NCI-H526 (cell line): ENCODE measurements around the gene SPAG7.

Experiments
- DNase-seq, 2 experiments: peaks; one replicate each; lab custom pipeline; 2025; lab: John Stamatoyannopoulos, UW

The SPAG7 gene

DNA sequence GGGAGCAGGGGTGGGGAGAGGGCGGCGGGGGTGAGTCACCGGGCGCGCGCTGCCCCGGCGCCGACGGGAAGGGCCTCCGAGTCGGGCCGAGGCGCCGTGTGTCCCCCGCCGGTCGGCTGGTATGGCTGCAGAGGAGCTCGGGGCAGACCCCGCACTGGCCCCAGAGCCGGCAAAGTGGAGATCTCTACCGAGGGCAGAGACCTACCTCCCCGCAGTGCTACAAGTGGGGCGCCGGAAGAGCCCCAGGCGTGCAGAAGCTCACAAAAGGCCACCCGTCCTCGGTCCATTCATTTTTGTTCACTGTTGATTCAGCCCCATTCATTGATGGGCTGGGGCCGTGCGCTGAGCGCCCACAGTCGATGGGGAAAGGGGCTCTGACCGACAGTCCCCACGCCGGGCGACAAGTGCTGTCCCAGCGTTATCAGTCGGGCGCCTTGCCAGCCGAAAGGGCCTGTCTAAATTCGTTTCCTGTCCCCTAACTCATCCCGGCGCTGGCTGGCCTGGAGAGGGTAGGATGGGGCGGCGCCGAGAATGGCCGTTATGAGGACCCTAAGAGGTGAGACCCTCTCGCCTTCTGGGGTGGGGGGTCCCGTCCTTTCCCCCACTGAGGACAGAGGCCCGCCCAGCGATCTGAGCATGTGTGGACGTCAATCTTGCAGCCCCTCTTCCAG, 17.4 kb downstream of the SPAG7 start:
- peak in 1 of 2 experiments; percentile 55 for DNase-seq

DNA sequence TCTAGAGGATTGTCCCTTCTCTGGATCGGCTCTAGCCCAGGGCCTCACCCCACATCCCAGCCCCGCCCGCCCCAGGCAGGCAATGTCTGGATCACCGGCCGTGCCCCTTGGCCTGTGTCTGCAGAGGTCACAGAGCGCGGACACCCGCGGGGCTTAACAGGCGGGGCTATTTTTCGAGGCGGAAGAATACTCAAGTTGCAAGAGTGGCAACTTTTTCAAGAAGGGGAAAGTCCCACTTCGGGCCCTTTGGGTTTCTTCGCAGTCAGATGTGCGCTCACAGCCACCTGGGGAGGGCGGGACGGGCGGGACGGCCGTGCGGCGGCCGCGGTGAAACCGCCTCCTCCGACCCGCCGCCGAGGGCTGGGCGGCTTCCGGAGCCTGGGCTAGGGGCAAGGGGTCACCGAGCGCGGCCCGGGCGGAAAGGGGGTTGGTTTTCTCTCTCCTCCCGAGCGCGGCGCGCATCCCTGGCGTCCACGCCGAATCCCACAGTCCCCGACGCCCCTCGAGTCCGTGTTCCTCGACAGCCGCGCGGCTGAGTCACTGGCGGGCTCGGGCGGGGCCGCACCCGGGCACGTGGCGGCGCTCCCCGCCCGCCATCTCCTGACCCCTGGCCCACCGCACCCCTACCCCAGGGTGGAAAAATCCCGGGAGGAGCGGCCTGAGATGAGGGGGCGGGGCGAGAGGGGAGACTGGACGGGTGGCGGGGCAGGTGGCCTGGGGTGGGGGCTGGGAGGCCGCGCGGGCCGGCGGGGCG, 18.1 kb downstream of the SPAG7 start:
- peak in 1 of 2 experiments; percentile 71 for DNase-seq

DNA sequence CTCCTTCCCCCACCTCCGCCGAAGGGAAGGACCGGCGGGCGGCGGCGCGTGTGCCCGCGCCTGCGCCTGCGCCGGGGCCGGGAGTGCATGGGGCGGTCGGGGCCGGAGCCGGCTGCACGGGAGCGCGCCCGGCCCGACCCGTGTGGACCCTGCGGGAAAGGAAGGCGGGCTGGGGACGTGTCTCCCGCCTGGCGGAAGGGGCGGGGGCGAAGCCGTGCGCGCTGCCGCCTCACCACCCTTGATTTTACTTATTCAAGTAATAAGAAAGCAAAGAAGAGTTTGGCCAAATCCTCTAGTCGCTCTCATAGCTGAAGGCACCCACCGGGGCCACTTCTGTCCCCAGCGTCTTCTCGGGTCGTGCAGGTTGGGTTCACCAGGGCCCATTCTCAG, 18.7 kb downstream of the SPAG7 start:
- peak in 1 of 2 experiments; percentile 88 for DNase-seq

DNA sequence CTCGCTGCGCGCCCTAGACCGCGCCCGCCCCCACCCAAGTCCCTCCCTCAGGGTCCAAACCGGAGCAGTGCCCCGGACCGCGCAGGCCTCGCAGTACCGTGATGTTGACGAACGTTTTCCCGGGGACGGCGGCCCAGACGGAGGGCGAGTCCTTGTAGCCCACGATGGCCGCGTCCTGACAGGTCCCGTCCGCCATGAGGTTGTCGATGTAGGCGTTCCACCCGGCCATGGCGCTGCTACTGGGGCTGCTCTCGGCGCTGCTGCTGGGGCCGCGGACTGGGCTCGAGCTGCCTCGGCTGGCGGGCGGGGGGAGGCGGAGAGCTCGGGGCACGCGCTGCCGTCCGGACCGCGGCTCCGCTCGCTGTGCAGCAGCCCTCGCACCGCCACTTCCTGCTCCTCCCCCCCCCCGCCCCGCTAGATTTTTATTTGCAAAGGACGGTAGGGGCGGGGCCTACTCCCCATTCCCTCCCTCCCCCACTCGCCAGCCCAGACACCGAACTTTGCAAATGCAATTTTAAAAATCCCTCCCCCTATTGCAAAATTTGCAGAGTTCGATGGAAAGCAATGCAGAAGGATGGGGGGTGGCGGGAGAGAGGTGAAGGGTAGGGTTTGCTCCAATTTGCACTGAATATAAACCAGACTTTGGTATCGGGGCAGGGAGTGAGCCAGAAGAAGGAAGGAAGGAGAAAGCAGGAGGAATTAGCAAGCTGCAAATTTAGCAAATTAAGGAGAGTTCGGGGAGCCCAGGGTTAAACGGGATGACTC, 19.3 kb downstream of the SPAG7 start, which contains the start of gene PFN1:
TSS of gene PFN1 (minus strand) at position 365 of the 765 bp plus-strand sequence. CDS start at position 229, 136 bp downstream.
- DNase-seq = peak; percentile 48 to 87

DNA sequence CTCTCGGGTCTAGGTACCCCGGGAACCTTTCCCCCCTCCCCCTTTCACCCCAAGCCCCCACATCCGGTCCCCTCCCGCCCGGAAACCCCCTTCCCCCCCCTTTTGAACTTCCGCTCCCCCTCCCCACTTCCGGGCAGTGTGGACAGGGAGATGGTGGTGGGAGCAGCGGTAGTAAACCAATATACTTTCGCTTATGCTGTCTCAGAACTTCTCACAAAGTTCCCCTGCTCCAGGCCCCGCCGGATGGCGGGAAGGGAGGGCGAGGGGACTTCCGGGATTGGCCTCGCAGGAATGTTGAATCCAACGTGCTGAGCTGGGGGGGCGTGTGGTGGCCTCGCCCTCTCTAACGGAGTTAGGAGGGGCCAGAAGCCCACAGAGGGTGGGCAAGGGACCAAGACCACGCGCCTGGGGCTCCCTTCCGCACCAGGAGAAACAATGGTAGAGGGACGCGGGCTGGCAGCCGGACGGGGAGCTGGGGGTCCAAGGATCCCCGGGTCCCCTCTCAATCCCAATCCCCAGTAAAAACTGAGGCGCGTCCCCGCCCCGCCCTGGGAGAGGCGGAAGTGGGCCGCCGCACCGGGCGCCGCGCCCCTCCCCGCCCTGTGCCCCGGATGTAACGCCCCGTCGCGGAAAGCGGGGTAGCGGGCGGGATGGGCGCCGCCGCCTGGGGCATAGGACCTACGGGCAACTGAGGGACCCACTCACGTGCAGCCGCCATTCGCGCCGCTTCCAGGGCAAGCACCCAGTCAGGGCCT, 20.0 kb downstream of the SPAG7 start:
- peak in 1 of 2 experiments; percentile 33 for DNase-seq

DNA sequence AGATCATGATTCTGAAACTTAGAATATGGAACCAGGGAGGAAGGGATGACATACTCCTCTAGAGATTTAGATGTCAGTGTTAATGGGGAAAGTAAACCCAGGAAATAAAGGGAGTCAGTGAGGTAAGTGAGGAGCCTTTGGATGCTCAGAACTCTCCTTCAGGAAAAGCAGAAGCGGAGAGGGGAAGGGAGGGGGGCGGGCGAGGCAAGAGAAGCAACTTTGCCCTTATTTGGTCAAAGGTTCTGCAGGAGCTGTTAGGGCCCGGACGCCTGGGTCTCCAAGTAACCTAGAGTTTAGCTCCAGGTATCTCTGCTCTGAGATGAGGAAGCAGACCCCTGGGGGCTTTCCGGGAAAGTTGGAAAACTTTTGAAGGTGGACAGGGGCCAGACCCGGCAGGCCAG, 20.6 kb downstream of the SPAG7 start:
- no peak for DNase-seq

DNA sequence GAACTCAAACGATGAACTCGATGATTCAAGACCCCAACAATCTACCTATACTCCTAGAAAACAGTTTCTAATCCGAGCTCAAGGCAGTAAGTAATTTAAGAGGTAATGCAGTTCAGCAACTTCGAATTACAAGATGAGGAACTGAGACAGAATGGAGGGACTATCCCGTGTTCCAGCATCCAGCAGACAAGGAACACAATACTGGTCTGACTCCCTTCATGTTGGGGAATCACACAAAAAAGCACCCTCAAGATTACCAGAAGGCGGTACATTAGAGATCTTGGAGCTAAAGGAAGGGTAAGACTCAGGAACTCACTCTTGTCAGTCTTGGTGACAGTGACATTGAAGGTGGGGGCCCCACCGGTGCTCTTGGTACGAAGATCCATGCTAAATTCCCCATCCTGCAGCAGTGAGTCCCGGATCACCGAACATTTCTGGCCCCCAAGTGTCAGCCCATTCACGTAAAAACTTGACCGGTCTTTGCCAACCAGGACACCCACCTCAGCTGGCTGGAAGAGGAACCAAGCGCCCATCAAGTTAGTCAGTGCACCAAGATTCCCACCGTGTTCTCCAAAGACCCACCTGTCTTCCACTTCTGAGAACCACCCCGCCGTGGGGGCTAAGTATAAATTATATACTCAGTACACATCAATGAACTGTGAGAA, 21.2 kb downstream of the SPAG7 start:
- DNase-seq = no peak

DNA sequence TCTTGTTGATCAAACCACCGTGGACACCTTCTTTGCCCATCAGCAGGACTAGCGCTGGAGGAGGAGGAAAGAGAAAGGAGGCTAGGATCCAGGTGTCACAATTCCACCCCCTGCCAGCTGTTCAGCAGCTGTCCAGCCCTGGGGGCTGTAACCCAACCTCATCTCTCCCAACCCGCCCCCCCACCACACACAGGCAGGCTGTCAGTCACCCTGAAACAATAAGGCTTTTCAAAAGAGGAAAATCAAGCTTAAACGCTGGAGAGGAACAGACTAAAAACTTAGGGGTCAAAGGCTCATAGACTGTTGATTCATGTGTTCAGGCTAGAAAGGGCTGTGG, 21.7 kb downstream of the SPAG7 start:
- no peak for DNase-seq

DNA sequence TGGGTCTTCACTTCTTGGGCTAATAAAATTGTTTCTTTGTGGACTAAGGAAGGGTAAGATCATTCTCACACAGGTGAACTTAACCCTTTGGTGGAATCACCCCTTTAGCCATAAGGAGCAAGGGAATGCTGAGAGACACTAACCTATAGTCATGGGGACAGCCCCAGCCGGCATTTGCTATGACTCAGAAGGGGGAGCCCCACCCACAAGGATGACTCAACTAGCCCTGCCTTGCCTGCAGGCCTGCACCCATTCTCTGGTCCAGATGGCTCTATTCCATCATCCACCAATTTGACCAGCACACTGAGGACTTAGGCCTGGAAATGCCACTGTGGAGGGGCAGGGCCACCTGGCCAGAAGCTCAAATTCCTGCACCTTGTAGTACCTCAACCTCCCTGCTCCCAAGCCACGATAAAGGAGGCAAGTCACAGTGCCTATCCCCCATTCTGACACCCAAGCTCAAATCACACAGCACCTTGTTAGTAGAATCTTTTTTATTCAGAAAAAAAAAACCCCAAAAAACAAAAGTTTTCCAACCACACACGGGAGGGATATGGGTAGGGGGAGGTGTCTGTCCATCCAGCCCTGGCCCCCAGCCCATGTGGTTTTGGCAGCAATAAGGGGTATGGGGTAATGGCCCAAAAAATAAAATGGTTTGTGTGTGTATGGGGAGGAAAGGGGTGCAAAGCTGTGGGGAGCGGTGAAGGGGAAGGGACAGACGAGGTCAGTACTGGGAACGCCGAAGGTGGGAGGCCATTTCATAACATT, 22.3 kb downstream of the SPAG7 start:
- DNase-seq = no peak

DNA sequence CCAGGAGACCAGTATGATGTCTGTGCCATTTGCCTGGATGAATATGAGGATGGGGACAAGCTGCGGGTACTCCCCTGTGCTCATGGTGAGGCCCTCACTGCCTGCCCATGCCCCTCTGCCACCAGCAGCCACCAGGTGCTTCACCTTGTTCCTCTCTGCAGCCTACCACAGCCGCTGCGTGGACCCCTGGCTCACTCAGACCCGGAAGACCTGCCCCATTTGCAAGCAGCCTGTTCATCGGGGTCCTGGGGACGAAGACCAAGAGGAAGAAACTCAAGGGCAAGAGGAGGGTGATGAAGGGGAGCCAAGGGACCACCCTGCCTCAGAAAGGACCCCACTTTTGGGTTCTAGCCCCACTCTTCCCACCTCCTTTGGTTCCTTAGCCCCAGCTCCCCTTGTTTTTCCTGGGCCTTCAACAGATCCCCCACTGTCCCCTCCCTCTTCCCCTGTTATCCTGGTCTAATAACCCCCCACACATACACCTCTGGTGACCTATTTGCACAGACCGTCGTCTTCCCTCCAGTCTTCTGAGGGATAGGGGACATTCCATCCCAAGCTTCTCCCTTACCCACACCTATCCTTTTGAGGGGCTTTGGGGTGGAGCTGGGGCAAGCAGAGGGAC, 23.0 kb downstream of the SPAG7 start:
- no peak for DNase-seq

DNA sequence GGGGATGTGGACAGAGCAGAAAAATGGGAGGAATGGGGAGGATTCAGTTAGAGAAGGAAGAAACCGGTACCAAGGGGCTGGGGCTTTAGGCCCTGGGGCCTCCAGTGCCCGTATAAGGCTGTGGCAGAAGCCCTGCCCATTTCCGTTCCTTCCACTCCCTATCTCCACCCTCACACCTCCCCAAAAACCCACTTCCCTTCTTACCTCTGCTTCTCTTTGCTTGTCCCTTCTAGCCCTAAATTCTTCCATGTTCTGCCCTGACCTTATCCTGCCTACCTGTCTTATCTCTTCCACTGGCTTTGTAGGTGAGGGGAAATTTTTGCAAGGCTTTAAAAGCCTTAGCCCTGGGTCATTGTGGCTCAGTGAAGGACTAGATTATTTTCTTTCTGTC, 23.5 kb downstream of the SPAG7 start:
- DNase-seq = no peak

DNA sequence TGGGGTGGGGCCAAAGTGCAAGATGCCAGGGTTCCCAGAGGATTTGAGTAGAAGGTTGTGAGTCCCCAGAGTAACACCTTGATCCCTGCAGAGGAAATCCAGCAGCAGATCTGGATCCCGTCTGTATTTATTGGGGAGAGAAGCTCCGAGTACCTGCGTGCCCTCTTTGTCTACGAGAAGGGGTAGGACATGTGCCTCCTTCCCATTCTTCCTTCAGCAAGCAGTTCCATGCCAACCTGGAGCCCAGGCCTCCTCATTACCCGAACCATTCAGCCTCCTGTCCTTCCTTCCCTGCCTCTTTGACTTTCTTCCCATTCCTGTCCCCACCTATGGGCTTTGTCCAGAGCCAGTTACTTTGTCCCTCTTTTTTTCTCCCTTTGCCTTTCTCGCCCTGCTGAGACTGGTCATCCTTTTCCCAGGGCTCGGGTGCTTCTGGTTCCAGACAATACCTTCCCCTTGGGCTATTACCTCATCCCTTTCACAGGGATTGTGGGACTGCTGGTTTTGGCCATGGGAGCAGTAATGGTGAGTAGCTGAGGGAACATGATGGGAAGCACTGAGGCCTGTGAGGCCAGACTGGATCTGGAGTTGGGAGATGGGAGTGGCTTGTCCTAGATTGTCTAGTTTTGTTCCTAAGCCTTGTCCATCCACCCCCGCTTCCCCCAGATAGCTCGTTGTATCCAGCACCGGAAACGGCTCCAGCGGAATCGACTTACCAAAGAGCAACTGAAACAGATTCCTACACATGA, 24.7 kb downstream of the SPAG7 start:
- no peak for DNase-seq

DNA sequence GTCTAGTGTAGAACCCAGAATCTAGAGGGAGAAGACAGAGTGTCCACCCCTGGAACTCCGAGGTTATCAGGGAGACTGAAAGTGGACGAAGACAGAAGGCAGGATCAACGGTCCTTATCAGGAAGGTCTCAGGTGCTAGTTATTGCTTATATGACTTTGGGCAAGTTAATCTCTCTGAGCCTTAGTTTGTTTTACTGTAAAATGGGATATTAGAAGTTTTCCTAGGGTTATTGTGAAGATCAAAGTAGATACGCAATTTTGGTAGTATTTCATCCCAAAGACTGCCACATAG, 26.4 kb downstream of the SPAG7 start:
- no peak for DNase-seq

DNA sequence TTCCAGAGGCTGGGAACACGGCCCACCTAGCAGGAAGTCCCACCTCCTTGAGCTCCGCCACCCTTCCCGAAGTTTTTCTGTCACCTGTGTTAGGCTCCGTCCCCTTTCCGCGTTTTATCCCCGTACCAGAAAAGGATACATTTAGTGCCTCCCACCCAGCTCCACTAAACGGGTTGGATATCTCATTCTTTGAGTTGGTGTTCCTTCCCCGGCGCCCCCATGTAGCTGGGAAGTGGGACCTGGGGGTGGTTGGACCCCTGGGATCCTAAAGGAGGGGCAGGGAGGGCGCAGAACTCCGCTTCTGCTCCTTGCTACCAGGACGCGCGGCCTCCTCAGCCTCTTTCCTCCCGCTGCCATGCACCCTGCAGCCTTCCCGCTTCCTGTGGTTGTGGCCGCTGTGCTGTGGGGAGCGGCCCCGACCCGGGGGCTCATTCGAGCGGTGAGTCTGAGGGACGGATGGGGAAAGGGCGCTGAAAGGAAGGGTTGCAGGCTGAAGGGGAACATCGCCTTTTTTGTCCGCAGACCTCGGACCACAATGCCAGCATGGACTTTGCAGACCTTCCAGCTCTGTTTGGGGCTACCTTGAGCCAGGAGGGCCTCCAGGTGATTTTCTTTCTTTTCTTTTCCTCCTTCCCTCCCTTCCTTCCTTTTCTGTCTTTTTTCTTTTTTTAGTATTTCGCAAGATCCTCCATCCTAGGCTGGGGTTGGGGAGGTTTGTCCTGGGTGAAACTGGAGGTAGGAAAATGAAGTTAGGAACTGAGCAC, 26.9 kb downstream of the SPAG7 start:
- DNase-seq = no peak

DNA sequence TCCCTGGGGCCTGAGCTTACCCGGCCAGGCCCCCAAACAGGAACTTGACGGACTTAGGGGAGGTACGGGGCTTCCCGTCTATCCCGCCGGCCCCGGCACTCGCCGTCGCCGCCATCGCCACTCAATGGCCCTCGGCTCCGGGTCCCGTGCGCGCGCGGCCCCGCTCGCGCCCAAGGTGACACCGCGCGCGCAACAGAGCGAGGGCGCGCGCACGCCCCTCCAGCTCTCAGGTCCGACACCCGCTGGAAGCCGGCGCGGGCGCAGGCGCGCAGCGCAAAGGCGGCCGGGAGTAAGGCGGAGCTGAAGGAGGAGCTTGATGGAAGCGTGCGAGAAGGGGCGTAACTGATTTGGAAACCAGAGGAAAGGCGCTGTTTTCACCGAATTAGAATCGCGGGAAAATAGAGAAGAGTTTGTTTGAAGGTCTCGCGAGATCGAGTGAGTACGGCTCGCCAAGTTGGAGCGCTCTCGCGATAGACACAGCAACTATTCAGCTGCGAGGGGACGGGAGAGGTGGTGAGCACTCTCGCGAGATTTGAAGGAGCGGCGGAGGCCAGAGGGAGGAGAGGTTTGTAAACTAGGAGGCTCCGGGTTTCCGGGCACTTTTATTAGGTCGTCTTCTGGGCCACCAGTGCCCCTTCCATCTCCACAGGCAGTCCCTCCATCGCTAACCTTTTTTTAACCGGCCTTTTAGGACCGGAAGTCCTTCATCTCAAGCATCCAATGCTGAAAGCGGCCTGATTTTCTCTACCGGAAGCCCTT, 27.6 kb downstream of the SPAG7 start, which contains the start of the genes RNF167 and SLC25A11:
TSS of gene RNF167 (plus strand) at position 473 of the 759 bp plus-strand sequence. CDS start 642 bp downstream, outside the sequence.
TSS of gene SLC25A11 (minus strand) at position 251 of the 759 bp plus-strand sequence. CDS start at position 115, 136 bp downstream.
- DNase-seq = peak; percentile 96 to 97

DNA sequence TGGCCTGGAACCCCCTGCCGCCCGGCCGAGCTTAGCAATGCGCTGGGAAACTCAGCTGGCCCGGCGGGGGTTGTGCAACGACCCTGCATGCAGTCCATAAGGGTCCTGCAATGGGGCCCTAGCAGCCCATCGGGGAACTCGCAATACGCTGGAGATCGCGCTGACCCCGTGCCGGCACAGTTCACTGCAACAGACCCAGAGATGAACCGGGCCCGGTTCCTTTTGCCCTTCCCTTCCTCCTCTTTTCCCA, 28.1 kb downstream of the SPAG7 start:
- no peak for DNase-seq

DNA sequence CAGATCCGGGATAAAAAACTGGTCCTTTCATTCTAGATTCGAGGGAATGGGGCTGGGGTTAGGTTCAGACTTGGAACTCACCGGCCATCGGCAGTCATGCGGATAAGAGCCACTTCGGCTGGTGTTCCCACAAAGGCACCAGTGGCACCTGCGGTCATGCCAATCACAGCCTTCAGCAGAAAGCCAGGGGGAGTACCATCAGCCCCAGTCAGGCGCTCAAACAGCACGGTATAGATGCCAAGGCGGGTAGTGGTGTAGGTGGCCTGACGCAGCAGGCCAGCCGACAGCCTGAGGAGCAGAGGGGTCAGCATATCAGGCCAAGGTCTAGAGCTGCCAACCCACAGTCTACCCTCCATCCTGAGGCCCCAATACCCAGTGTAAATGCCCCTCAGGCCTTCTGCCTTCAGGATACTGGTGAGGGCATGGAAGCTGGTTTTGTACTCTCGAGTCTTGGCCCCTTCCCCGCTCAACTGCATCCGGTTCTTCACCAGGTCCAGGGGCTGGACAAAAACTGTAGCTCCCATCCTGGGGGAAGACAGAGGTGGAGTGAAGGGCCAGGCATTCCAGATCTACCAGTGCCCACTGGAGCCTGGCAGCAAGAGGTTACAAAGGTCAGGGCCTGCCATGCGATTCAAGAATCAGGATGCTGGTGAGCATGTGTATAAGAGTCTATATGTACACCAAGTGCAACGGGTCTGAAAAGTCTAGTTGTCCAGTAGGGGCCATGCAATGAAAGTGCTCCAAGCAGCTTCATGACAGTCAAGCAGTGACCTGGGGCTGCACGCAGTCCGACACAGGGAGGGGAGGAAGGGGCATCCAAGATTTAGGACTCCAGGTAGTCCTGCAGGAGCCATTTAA, 28.7 kb downstream of the SPAG7 start:
- no peak for DNase-seq
